ENCODE results near the gene PIP4K2B. TPM values are rescaled to one million over a fixed set of nuclear protein-coding genes. Genes with fewer than 3 reads are reported as not detected.

Gene PIP4K2B
- polyA plus RNA-seq, 1 experiment, result 36.8 TPM

- Histone ChIP-seq H3K4me3 (ENCODE audit: low read depth, low read length) (no peak overlapping the region), H3K27ac (ENCODE audit: low read depth, low read length) (no peak overlapping the region), H3K27me3 (ENCODE audit: control insufficient read depth, insufficient read depth, low read length) (no peaks in the 10 kb centered on the region), H3K9me3 (ENCODE audit: control insufficient read depth, insufficient read depth, low read length) (no peaks in the 10 kb centered on the region)
- DNase-seq (ENCODE audit: low read depth, low spot score), result no peak
- ChIA-PET CTCF (no interaction called here), POLR2A (no interaction called here)
- TF ChIP-seq CTCF (IDR thresholded peaks at IDR 0.05; ENCODE audit: low read depth, low read length), result no peak
Measured at GRCh38 chr17:38739305-38739704, 60.1 kb downstream of the PIP4K2B start.

GRCh38 chr17:38738686-38739085, 60.7 kb downstream of the PIP4K2B start:
- no peak for DNase-seq (ENCODE audit: low read depth, low spot score)
- CTCF ChIA-PET, result no interaction called here
- no peak overlapping the region for H3K4me3 ChIP-seq (ENCODE audit: low read depth, low read length)
- no peaks in the 10 kb centered on the region for H3K27me3 ChIP-seq (ENCODE audit: control insufficient read depth, insufficient read depth, low read length)
- POLR2A ChIA-PET, result no interaction called here
- H3K27ac ChIP-seq (ENCODE audit: low read depth, low read length), result no peak overlapping the region
- TF ChIP-seq CTCF (IDR thresholded peaks at IDR 0.05; ENCODE audit: low read depth, low read length), result no peak
- no peaks in the 10 kb centered on the region for H3K9me3 ChIP-seq (ENCODE audit: control insufficient read depth, insufficient read depth, low read length)

GRCh38 chr17:38738007-38738662, 61.2 kb downstream of the PIP4K2B start:
- CTCF ChIA-PET, result interaction anchor here (0.7 to 1.1 kb wide), 2 partner anchors 34 to 180 kb away, joined by 3 read pairs; no protein-coding TSS in a partner anchor
- H3K4me3 ChIP-seq (ENCODE audit: low read depth, low read length), result no peak overlapping the region
- no peak for DNase-seq (ENCODE audit: low read depth, low spot score)
- no peak for TF ChIP-seq CTCF (IDR thresholded peaks at IDR 0.05; ENCODE audit: low read depth, low read length)
- no peaks in the 10 kb centered on the region for H3K27me3 ChIP-seq (ENCODE audit: control insufficient read depth, insufficient read depth, low read length)
- no peaks in the 10 kb centered on the region for H3K9me3 ChIP-seq (ENCODE audit: control insufficient read depth, insufficient read depth, low read length)
- no peak overlapping the region for H3K27ac ChIP-seq (ENCODE audit: low read depth, low read length)
- POLR2A ChIA-PET, result interaction anchor here (0.7 kb wide), 1 partner anchor 939 kb away, joined by 3 read pairs; no protein-coding TSS in a partner anchor

- H3K27ac ChIP-seq (ENCODE audit: low read depth, low read length), result no peak overlapping the region
- DNase-seq (ENCODE audit: low read depth, low spot score), result no peak
- CTCF ChIA-PET, result interaction anchor here (0.6 to 2.8 kb wide), 25 partner anchors 8 to 309 kb away, joined by 3 to 23 read pairs (median 4); partner anchors contain the start of genes MLLT6 and PSMB3
- peak; percentile 90 for TF ChIP-seq CTCF (IDR thresholded peaks at IDR 0.05; ENCODE audit: low read depth, low read length)
- no peaks in the 10 kb centered on the region for H3K9me3 ChIP-seq (ENCODE audit: control insufficient read depth, insufficient read depth, low read length)
- POLR2A ChIA-PET, result interaction anchor here (0.6 to 1.0 kb wide), 3 partner anchors 10 to 215 kb away, joined by 3 to 10 read pairs (median 4); no protein-coding TSS in a partner anchor
- no peak overlapping the region for H3K4me3 ChIP-seq (ENCODE audit: low read depth, low read length)
- H3K27me3 ChIP-seq (ENCODE audit: control insufficient read depth, insufficient read depth, low read length), result no peaks in the 10 kb centered on the region
Measured at GRCh38 chr17:38735161-38735997, 64.0 kb downstream of the PIP4K2B start.
